Esophagus squamous epithelium (tissue), 5 donors: ENCODE data around the gene B3GALT6. TPM values are rescaled to one million over a fixed set of nuclear protein-coding genes. Genes with fewer than 3 reads are reported as not detected.
A peak's percentile ranks its signal among the peaks of the same experiment; 100 is the strongest.

Experiments used
- DNase-seq: peaks from one replicate; lab custom pipeline; 2025; lab: John Stamatoyannopoulos, UW
- H3K27ac ChIP-seq, 4 donors: fragments of 200-600 bp; sonication (generic); one replicate each; pipeline ENCODE4 v1.5.1; 2016 to 2019; ENCODE audit warnings: mild to moderate bottlenecking in 1 of 4
- H3K27me3 ChIP-seq, 4 donors: fragments of 200-600 bp; sonication (generic); 1 replicate in 3 of 4; 2 replicates in 1 of 4; pipeline versions ENCODE4 v1.5.1 to v1.6.0; 2017 to 2021; ENCODE audit warnings: antibody characterized with exemption in 1 of 4
- H3K36me3 ChIP-seq, 3 donors: fragments of 200-600 bp; sonication (generic); one replicate each; pipeline ENCODE4 v1.5.1; 2016 to 2019
- H3K4me1 ChIP-seq, 3 donors: fragments of 200-600 bp; sonication (generic); one replicate each; pipeline ENCODE4 v1.5.1; 2017 to 2019
- H3K4me3 ChIP-seq, 4 donors: fragments of 200-600 bp; sonication (generic); 1 replicate in 3 of 4; 2 replicates in 1 of 4; pipeline ENCODE4 v1.5.1; 2016 to 2019; ENCODE audit warnings: mild to moderate bottlenecking in 2 of 4, moderate library complexity in 1 of 4
- H3K9me3 ChIP-seq, 3 donors: fragments of 200-600 bp; sonication (generic); one replicate each; pipeline ENCODE4 v1.5.1; 2016 to 2019
- CTCF ChIP-seq, 6 experiments: fragments of 450-650 bp in 4 of 6; fragments of 200-600 bp in 2 of 6; sonication (generic) in 2 of 6; IDR thresholded peaks; one replicate each; pipeline ENCODE4 v1.5.1; 2016 to 2019; ENCODE audit warnings: antibody characterized with exemption in 6 of 6, mild to moderate bottlenecking in 4 of 6, moderate library complexity in 4 of 6
- POLR2A ChIP-seq, 4 donors: fragments of 450-650 bp; IDR thresholded peaks; one replicate each; pipeline ENCODE4 v1.6.1; 2017; ENCODE audit warnings: antibody characterized with exemption in 4 of 4, mild to moderate bottlenecking in 4 of 4, moderate library complexity in 3 of 4
- WGBS, 2 donors: methylation state at CpG; one replicate each; pipeline ENCODE4 v1.1.5; 2018; 5-methylcytosine and 5-hydroxymethylcytosine counted together
- intact Hi-C: fragments of 100-400 bp; cut with DNase I; formaldehyde crosslinking; loops from one replicate; pipeline ENCODE4 v1.15.0; 2022
- total RNA-seq, 4 donors: library from RNA; depleted of rRNA; stranded (reverse); fragments of >200 nt; gene quantifications; one replicate each; pipeline ENCODE4 v1.1.0, GENCODE V29; 2016
- donor health status: DM: yes; HTN: yes; CAD: no.

Gene B3GALT6
- total RNA-seq, 4 donors from 2014 or later = 13.5 to 17.5 (median 15.6) TPM

- WGBS, 2 donors = no CpG with 5 or more reads among the region's 11 CpGs
- Histone ChIP-seq H3K27me3 (peaks cover 0 to 65% (median 12%) of the 10 kb centered on the region in 4 donors), H3K4me1 (peaks cover 7 to 47% (median 32%) of the 10 kb centered on the region in 3 donors), H3K36me3 (peaks cover 0 to 2% (median 0%) of the 10 kb centered on the region in 3 donors), H3K27ac (no peak overlapping the region), H3K4me3 (peak overlapping the region in 1 of 4 donors; percentile 9), H3K9me3 (no peaks in the 10 kb centered on the region)
- TF ChIP-seq POLR2A (IDR thresholded peaks at IDR 0.05) (no peak), CTCF (IDR thresholded peaks at IDR 0.05) (no peak)
- no peak for DNase-seq
- intact Hi-C loops = loop anchor here (10.0 kb wide), 1 partner anchor 116 kb away; no protein-coding TSS in a partner anchor
These were observed 8.3 kb downstream of the B3GALT6 start for GRCh38 chr1:1240348-1240732.

- TF ChIP-seq POLR2A (IDR thresholded peaks at IDR 0.05) (no peak), CTCF (IDR thresholded peaks at IDR 0.05) (no peak)
- peaks cover 7 to 50% (median 32%) of the 10 kb centered on the region in 3 donors for H3K4me1 ChIP-seq
- H3K36me3 ChIP-seq = no peaks in the 10 kb centered on the region
- peak overlapping the region in 1 of 4 donors; percentile 9 for H3K4me3 ChIP-seq
- intact Hi-C loops = loop anchor here (10.0 kb wide), 1 partner anchor 116 kb away; no protein-coding TSS in a partner anchor
- H3K9me3 ChIP-seq = no peaks in the 10 kb centered on the region
- no peak overlapping the region for H3K27ac ChIP-seq
- no peak for DNase-seq
- WGBS, 2 donors = 47 to 66% methylated on average over 3 to 4 of the region's 23 CpGs
- peaks cover 0 to 72% (median 16%) of the 10 kb centered on the region in 4 donors for H3K27me3 ChIP-seq
These were observed 9.0 kb downstream of the B3GALT6 start for GRCh38 chr1:1240822-1241587.

GRCh38 chr1:1241588-1242219 is 9.7 kb downstream of the B3GALT6 start:
- no peak overlapping the region for H3K27ac ChIP-seq
- no peaks in the 10 kb centered on the region for H3K36me3 ChIP-seq
- TF ChIP-seq POLR2A (IDR thresholded peaks at IDR 0.05) = no peak
- no peak for TF ChIP-seq CTCF (IDR thresholded peaks at IDR 0.05)
- H3K4me1 ChIP-seq = peaks cover 13 to 55% (median 32%) of the 10 kb centered on the region in 3 donors
- no peak for DNase-seq
- peaks cover 0 to 75% (median 19%) of the 10 kb centered on the region in 4 donors for H3K27me3 ChIP-seq
- intact Hi-C loops = loop anchor here (10.0 kb wide), 1 partner anchor 117 kb away; no protein-coding TSS in a partner anchor
- no peaks in the 10 kb centered on the region for H3K9me3 ChIP-seq
- WGBS, 2 donors = 70% methylated on average over 2 of the region's 26 CpGs; no CpG with 5 or more reads in 1 of the 2 donors
- H3K4me3 ChIP-seq = no peak overlapping the region

- no peak overlapping the region for H3K27ac ChIP-seq
- H3K9me3 ChIP-seq = no peaks in the 10 kb centered on the region
- DNase-seq = no peak
- peaks cover 13 to 53% (median 25%) of the 10 kb centered on the region in 3 donors for H3K4me1 ChIP-seq
- peaks cover 0 to 75% (median 22%) of the 10 kb centered on the region in 4 donors for H3K27me3 ChIP-seq
- no peaks in the 10 kb centered on the region for H3K36me3 ChIP-seq
- TF ChIP-seq POLR2A (IDR thresholded peaks at IDR 0.05) (no peak), CTCF (IDR thresholded peaks at IDR 0.05) (no peak)
- 40 to 100% methylated on average over 1 of the region's 41 CpGs for WGBS, 2 donors
- intact Hi-C loops = loop anchor here (10.0 kb wide), 1 partner anchor 118 kb away; no protein-coding TSS in a partner anchor
- H3K4me3 ChIP-seq = no peak overlapping the region
These were observed 10.6 kb downstream of the B3GALT6 start for GRCh38 chr1:1242461-1243265.
